Astrocyte (in vitro differentiated cells and primary cell): Measurements from ENCODE around the gene NELFA. TPM values are rescaled to one million over a fixed set of nuclear protein-coding genes. Genes with fewer than 3 reads are reported as not detected.

ENCODE experiments used
- DNase-seq: peaks from one replicate; pipeline ENCODE4 v3.0.0-alpha.2; 2010; ENCODE audit warnings: low read depth
- FAIRE-seq: peaks from 2 replicates; lab custom pipeline; 2011; peaks lifted over from hg19 to GRCh38; lab: Jason Lieb, UNC
- H2AFZ ChIP-seq: 2 replicates; pipeline ENCODE4 v1.6.0; 2012; ENCODE audit warnings: low read depth, low read length, inconsistent platforms
- H3K27ac ChIP-seq: 2 replicates; pipeline ENCODE4 v1.5.1; 2011; ENCODE audit warnings: low read depth, low read length, inconsistent platforms
- H3K27me3 ChIP-seq: 2 replicates; pipeline ENCODE4 v1.6.0; 2011; ENCODE audit warnings: low read length, inconsistent platforms; ENCODE audit not compliant: insufficient read depth
- H3K36me3 ChIP-seq: 2 replicates; pipeline ENCODE4 v1.5.1; 2011; ENCODE audit warnings: low read length, inconsistent platforms; ENCODE audit not compliant: insufficient read depth
- H3K4me1 ChIP-seq: 2 replicates; pipeline ENCODE4 v1.5.1; 2011; ENCODE audit warnings: low read length, inconsistent platforms; ENCODE audit not compliant: insufficient read depth
- H3K4me2 ChIP-seq: 2 replicates; pipeline ENCODE4 v1.6.0; 2012; ENCODE audit warnings: low read length, inconsistent platforms
- H3K4me3 ChIP-seq: 2 replicates; pipeline ENCODE4 v1.5.1; 2011; ENCODE audit warnings: low read depth, mild to moderate bottlenecking, low read length, inconsistent platforms; ENCODE audit not compliant: insufficient read depth
- H3K79me2 ChIP-seq: 2 replicates; pipeline ENCODE4 v1.6.0; 2012; ENCODE audit warnings: mild to moderate bottlenecking, low read length, inconsistent platforms; ENCODE audit not compliant: insufficient read depth
- H3K9ac ChIP-seq: 2 replicates; pipeline ENCODE4 v1.6.0; 2012; ENCODE audit warnings: mild to moderate bottlenecking, low read length, inconsistent platforms
- H3K9me3 ChIP-seq: 2 replicates; pipeline ENCODE4 v1.5.1; 2012; ENCODE audit warnings: low read depth, mild to moderate bottlenecking, low read length, inconsistent platforms; ENCODE audit not compliant: insufficient read depth
- H4K20me1 ChIP-seq: 2 replicates; pipeline ENCODE4 v1.6.0; 2012; ENCODE audit warnings: low read length, inconsistent platforms; ENCODE audit not compliant: insufficient read depth
- H3K27ac Mint-ChIP-seq: one replicate; pipeline ENCODE4 v1.8.0; 2021; ENCODE audit warnings: mild to moderate bottlenecking, mixed read lengths; ENCODE audit not compliant: unreplicated experiment
- H3K27me3 Mint-ChIP-seq: one replicate; pipeline ENCODE4 v1.8.0; 2021; ENCODE audit warnings: low read depth, mixed read lengths; ENCODE audit not compliant: unreplicated experiment
- H3K36me3 Mint-ChIP-seq: one replicate; pipeline ENCODE4 v1.8.0; 2021; ENCODE audit warnings: low read depth, mixed read lengths; ENCODE audit not compliant: unreplicated experiment
- H3K4me1 Mint-ChIP-seq: one replicate; pipeline ENCODE4 v1.8.0; 2021; ENCODE audit warnings: low read depth, mixed read lengths; ENCODE audit not compliant: unreplicated experiment
- H3K4me3 Mint-ChIP-seq: one replicate; pipeline ENCODE4 v1.8.0; 2021; ENCODE audit warnings: mild to moderate bottlenecking, moderate library complexity, mixed read lengths; ENCODE audit not compliant: unreplicated experiment
- H3K9me3 Mint-ChIP-seq: one replicate; pipeline ENCODE4 v1.8.0; 2021; ENCODE audit warnings: mild to moderate bottlenecking, mixed read lengths; ENCODE audit not compliant: unreplicated experiment
- EZH2 ChIP-seq: IDR thresholded peaks from 2 replicates; pipeline ENCODE4 v1.6.1; 2012; ENCODE audit warnings: mild to moderate bottlenecking, low read length, inconsistent platforms; ENCODE audit not compliant: insufficient read depth
- total RNA-seq: library from RNA; stranded (reverse); gene quantifications from 2 replicates; pipeline ENCODE4 v1.2.1, GENCODE V29; 2021
- TF ChIP-seq, protein P1 (sequence below): IDR thresholded peaks from 2 replicates; pipeline ENCODE4 v1.5.1; 2011; ENCODE audit warnings: low read depth, mild to moderate bottlenecking, inconsistent platforms, low read length, moderate library complexity; ENCODE audit not compliant: insufficient read depth

Gene NELFA
- total RNA-seq, 1 donor from 2014 or later, result 24.5 TPM

- Mint-ChIP-seq H3K27ac (no peak overlapping the region), H3K4me1 (no peaks in the 10 kb centered on the region), H3K27me3 (no peaks in the 10 kb centered on the region), H3K9me3 (no peaks in the 10 kb centered on the region), H3K36me3 (peaks cover 4% of the 10 kb centered on the region), H3K4me3 (no peak overlapping the region)
- FAIRE-seq (no peak), DNase-seq (no peak)
- Histone ChIP-seq H3K27me3 (no peaks in the 10 kb centered on the region), H4K20me1 (peaks cover 10% of the 10 kb centered on the region), H3K27ac (no peak overlapping the region), H3K4me3 (no peak overlapping the region), H3K79me2 (peaks cover 19% of the 10 kb centered on the region), H3K9me3 (no peaks in the 10 kb centered on the region), H3K4me1 (no peaks in the 10 kb centered on the region), H3K4me2 (no peak overlapping the region), H3K9ac (no peak overlapping the region), H2AFZ (no peak overlapping the region), H3K36me3 (peaks cover 13% of the 10 kb centered on the region)
- TF ChIP-seq, protein P1, sequence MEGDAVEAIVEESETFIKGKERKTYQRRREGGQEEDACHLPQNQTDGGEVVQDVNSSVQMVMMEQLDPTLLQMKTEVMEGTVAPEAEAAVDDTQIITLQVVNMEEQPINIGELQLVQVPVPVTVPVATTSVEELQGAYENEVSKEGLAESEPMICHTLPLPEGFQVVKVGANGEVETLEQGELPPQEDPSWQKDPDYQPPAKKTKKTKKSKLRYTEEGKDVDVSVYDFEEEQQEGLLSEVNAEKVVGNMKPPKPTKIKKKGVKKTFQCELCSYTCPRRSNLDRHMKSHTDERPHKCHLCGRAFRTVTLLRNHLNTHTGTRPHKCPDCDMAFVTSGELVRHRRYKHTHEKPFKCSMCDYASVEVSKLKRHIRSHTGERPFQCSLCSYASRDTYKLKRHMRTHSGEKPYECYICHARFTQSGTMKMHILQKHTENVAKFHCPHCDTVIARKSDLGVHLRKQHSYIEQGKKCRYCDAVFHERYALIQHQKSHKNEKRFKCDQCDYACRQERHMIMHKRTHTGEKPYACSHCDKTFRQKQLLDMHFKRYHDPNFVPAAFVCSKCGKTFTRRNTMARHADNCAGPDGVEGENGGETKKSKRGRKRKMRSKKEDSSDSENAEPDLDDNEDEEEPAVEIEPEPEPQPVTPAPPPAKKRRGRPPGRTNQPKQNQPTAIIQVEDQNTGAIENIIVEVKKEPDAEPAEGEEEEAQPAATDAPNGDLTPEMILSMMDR, result no peak
- TF ChIP-seq EZH2, result no peak
Observed at GRCh38 chr4:1948892-1949436, 59.8 kb downstream of the NELFA start.

- Histone ChIP-seq H3K36me3 (peaks cover 11% of the 10 kb centered on the region), H3K79me2 (peaks cover 23% of the 10 kb centered on the region), H3K4me1 (no peaks in the 10 kb centered on the region), H4K20me1 (peaks cover 15% of the 10 kb centered on the region), H3K4me3 (no peak overlapping the region), H3K27me3 (no peaks in the 10 kb centered on the region), H3K27ac (no peak overlapping the region), H3K4me2 (no peak overlapping the region), H3K9me3 (no peaks in the 10 kb centered on the region), H3K9ac (no peak overlapping the region), H2AFZ (no peak overlapping the region)
- no peaks in the 10 kb centered on the region for H3K27me3 Mint-ChIP-seq
- H3K4me1 Mint-ChIP-seq, result no peaks in the 10 kb centered on the region
- peaks cover 4% of the 10 kb centered on the region for H3K36me3 Mint-ChIP-seq
- H3K4me3 Mint-ChIP-seq, result no peak overlapping the region
- FAIRE-seq (no peak), DNase-seq (no peak)
- H3K9me3 Mint-ChIP-seq, result no peaks in the 10 kb centered on the region
- H3K27ac Mint-ChIP-seq, result no peak overlapping the region
- TF ChIP-seq, protein P1, result no peak
- no peak for TF ChIP-seq EZH2
Observed at GRCh38 chr4:1948232-1948631, 60.5 kb downstream of the NELFA start.

DNA sequence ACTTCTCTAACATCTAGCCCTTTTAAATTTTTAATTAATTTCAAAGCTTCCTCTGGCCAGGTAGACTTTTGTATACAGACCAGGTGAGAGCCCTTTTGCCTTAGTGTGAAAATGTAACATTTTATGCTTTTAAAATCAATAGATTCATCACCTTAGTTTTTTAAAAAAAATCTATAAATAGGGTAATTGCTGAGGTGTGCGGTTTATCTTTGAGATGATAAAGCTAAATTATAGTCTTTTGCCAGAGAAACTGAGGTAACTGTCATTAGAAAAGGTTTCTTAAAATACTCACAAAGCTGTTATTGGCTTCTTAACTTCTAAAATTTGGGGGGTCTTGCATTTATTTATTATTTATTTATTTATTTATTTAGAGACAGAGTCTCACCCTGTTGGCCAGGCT lies 62.9 kb downstream of the NELFA start:
- peaks cover 15% of the 10 kb centered on the region for H4K20me1 ChIP-seq
- no peak for FAIRE-seq

More for the DNA sequence above, 62.9 kb downstream of the NELFA start:
- peaks cover 19% of the 10 kb centered on the region for H3K36me3 ChIP-seq
- no peaks in the 10 kb centered on the region for H3K27me3 ChIP-seq
- no peak overlapping the region for H3K27ac ChIP-seq
- Mint-ChIP-seq H3K4me1 (peaks cover 3% of the 10 kb centered on the region), H3K36me3 (peaks cover 4% of the 10 kb centered on the region), H3K4me3 (no peak overlapping the region), H3K9me3 (no peaks in the 10 kb centered on the region), H3K27me3 (no peaks in the 10 kb centered on the region), H3K27ac (no peak overlapping the region)
- no peak for DNase-seq
- H3K4me3 ChIP-seq, result no peak overlapping the region
- H3K79me2 ChIP-seq, result peaks cover 41% of the 10 kb centered on the region
- H2AFZ ChIP-seq, result no peak overlapping the region
- no peak overlapping the region for H3K4me2 ChIP-seq
- H3K9ac ChIP-seq, result no peak overlapping the region
- H3K9me3 ChIP-seq, result no peaks in the 10 kb centered on the region
- TF ChIP-seq, protein P1, result no peak
- TF ChIP-seq EZH2, result no peak
- H3K4me1 ChIP-seq, result peaks cover under 1% of the 10 kb centered on the region
